Stimulated activated CD8-positive, alpha-beta memory T cell treated with anti-CD3 and anti-CD28 coated beads, Interleukin-4, amount 100 ng/mL, for 24 hours (primary cell): ENCODE results near the gene SEZ6L.

ENCODE experiments used
- DNase-seq: peaks from one replicate; pipeline ENCODE4 v3.0.0-alpha.2; 2020; ENCODE audit warnings: low read depth

SEZ6L gene

DNA sequence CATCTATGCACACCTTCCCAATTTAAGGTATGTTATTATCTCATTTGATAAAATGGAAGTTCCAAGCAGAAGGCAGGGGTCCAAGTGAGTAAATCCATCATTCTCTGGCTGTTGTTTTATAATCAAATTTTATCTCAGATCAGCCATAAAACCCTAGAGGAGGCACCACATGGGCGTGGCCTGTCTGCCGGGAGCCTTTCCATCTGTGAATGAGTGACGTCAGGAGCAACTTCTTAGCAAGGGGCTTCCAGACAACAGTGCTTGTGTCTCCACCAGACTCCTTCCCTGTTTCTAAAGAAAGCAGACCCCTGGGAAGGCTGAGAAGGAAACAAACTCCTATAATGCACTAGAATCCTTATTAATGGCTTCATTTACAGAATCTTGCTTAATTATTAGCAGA, 13.5 kb downstream of the SEZ6L start:
- no peak for DNase-seq

DNA sequence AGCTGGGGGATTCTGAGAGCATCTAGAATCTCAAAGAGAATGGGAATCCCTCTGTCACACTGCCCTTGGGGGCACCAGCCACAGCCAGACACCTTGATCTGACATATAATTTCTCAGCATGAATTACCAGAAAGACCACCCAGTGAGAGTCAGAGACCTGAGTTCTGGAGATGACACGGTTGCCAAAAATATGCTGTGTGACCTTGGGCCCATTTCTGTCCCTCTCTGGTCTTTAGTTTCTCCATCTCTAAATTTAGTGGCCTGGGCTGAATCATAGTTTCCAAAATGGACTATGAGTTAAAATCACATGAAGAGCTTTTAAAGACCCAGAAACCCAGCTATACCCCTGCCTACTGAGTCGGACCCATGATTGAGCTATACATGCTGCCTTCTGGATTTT, 15.9 kb downstream of the SEZ6L start:
- no peak for DNase-seq

GRCh38 chr22:26188341-26188740, 19.1 kb downstream of the SEZ6L start:
- no peak for DNase-seq

DNA sequence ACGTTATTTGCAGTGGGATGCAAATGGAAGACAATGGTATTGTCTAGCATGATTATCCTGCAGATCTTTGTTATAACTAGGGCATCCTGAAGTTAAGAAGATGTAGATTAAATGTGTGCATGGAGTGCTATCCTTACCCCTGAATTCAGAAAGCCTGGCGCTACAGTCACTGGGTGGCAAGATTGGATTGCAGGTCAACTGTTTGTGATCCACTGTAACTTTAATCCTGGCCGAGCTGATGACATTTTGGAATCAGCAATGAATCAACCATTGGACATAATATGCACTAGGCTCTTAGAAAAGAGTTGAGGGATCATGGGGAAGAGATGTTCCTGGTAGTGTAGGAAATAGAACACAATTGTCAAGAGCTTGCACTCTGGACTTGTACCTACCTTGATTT, 25.1 kb downstream of the SEZ6L start:
- DNase-seq = no peak

GRCh38 chr22:26194877-26195276, 25.6 kb downstream of the SEZ6L start:
- DNase-seq = no peak

GRCh38 chr22:26196657-26197056, 27.4 kb downstream of the SEZ6L start:
- no peak for DNase-seq

- no peak for DNase-seq
Measured at GRCh38 chr22:26197425-26197824, 28.2 kb downstream of the SEZ6L start.

GRCh38 chr22:26199665-26200064, 30.4 kb downstream of the SEZ6L start:
- no peak for DNase-seq

- no peak for DNase-seq
Measured at GRCh38 chr22:26202280-26202924, 33.1 kb downstream of the SEZ6L start.

- DNase-seq = no peak
Measured at GRCh38 chr22:26205494-26205893, 36.2 kb downstream of the SEZ6L start.

GRCh38 chr22:26210334-26210733, 41.1 kb downstream of the SEZ6L start:
- no peak for DNase-seq

GRCh38 chr22:26213826-26214225, 44.6 kb downstream of the SEZ6L start:
- DNase-seq = no peak

GRCh38 chr22:26214466-26214865, 45.2 kb downstream of the SEZ6L start:
- no peak for DNase-seq

- no peak for DNase-seq
Measured at GRCh38 chr22:26215736-26216135, 46.5 kb downstream of the SEZ6L start.

DNA sequence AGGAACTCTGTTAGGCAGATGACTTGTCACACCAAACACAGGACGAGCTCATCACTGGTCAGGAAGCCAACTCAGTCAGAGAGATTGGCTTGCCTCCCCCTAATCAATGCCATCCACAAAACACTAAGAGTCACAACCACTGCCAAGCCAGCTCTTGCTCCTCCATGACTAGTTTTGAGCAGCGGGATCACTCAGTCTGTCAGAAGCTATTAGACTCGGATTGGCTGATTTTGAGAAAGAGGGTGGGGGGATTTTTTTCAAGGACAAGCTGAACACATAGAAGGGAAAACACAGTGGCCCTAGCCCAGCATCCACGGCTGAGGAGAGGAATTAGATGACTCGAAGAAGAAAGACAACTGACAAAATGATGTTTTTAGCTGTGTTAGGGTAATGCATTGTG, 55.9 kb downstream of the SEZ6L start:
- no peak for DNase-seq

DNA sequence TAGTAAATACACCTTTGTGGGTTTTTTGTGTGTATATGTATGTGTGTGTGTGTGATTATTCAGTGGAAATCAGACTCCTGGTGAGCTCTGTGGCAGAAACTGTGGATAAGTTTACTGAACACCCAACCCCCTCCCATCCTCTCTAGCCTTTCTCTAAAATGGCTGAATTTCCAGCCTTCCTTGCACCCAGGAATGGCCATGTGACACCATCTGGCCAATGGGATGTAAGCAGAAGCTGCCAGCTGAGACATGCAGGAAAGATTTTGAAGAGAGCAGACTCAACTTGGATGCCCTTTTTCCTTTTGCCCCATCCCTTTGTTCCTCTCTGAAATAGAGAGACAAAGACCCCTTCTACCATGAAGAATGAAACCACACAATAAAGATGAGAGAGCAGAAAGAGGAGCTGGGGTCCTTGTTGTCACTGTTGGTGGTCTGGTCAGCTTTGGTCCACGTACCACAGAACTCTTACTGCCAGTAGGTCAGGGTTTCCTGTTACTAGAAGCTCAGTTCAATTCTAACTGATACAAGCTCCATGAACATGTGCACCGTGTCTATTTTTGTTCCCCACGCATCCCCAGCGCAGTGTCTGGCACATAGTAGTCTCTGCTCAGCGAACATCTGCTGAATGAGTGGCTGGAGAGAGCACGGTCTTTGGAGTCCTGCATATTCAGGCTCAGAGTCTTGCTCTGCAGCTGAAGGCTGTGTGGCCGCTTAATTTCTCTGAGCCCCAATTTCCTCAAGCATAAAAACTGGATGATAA, 57.5 kb downstream of the SEZ6L start:
- DNase-seq = no peak

DNA sequence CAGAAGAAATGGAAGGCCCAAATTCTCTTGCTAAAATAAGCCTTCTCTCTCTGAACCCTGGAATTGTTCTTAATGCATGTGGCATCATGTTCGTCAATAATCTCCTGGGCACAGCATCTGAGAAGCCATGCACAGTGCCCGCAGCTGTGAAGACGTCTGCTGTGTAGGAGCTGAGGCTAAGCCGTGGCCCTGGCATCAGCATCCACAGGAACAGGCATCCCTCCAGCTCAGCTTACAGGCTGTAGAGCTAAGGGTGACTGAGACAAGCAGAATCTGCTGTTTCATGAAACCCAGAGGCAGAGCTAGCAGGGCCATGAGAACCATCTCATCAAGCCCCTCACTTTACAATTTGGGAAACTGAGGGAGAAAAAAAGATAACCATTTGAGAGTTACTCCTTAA, 60.6 kb downstream of the SEZ6L start:
- DNase-seq = no peak

DNA sequence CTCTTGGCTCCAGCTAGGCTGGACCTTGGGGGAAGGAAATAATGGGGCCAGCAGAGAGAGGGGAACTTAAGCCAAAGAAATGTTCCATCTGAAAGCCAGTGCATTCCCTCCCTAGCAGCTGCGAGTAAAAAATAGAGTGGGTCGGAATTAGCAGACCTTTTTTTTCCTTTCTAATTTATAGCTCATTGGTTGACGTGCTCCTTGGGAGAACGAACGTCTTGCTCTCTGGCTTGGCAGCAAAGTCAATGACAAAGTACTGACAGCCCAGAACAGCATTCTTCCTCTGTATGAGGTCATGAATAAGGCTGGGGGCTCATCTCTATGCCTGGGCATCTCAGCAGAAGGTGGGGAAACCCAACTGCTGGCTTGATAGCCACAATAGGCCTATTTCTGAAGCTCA, 65.0 kb downstream of the SEZ6L start:
- DNase-seq = no peak

DNA sequence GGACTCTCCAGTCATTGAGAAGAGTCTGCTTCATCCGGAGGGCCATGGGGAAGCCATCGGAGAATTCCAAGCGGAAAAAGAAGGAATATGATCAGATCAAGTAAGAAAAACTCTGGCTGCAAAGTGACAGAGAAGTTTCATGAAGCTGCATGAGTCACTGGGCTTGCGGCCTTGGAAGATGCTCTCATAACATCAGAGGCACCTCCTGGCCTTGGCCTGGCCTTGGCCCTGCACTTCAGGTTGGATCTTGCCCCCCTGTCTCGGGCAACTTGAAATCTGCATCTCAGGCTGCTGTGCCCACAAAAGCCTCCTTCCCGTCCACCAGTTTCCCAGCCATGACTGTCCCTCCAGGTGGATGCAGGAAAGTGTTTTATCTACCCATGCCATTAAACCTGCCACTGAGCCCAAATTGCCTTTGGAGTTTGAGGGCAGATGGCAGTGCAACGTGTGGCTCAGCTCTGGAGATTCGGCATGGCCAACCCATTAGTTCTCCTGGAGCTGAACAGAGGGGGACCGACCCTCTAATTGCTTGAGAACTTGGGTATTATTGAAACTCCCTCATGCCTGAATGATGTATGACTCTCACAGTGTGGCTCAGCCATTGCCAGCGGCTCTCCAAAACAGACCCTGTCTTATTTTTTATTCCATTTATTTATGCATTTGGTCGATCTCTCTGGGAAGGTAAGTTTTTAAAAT, 66.7 kb downstream of the SEZ6L start:
- no peak for DNase-seq

DNA sequence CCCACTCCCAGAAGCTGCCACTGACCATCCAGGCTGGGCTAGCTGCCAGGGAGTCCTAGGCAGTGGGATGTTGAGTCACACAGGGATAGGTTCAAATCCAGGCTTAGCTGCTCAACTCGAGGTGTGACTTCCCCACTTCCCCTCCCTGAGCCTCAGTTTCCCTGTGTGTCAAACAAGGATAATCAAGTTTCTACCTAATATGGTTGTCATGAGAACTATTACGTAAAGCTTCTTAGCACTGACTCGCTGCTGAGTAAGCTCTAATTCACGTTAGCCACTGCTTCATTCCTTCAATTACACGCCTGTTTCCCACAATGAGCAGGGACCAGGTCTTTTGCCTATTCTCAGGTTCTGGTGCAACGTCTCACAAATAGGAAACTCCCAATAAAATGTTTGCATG, 67.7 kb downstream of the SEZ6L start:
- DNase-seq = no peak

DNA sequence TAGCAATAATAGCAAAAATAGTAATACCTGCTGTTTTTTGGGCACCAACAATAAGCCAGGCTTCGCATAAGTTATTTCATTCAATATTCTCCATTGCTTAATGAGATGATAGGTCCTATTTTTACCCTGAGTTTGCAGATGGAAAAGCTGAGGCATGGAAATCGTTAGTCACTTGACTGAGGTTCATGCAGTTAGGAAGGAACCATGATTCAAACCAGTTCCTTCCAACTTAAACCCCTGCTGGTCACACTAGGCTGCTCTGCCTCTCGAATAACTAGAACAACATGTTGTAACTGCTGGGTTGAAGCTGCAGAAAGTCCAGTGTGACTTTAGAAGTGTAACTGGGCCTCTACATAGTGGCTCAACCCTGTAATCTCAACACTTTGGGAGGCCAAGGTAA, 69.3 kb downstream of the SEZ6L start:
- no peak for DNase-seq

GRCh38 chr22:26239581-26239980, 70.3 kb downstream of the SEZ6L start:
- no peak for DNase-seq

DNA sequence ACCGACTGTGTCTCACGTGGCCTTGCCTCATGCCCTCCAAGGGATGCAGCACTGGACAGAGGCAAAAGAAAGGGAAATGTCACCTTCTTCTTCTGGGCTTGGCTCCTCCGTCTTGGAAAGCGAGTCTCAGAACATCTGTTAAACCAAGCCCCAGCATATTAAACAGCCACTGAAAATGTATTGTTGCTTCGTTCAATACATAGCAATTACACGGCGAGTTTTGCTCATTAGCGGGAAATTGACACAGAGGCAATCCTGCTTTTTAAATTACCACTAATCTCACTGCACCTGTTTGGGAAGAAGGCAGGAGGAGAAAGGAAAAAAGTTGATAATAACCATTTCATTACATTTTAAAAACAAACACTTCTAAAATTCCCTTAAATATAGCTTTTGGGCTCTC, 72.1 kb downstream of the SEZ6L start:
- DNase-seq = no peak
